Neural progenitor cell (in vitro differentiated cells): ENCODE data around the gene TPD52L2.

Experiments used
- CTCF ChIP-seq: fragments of 200-600 bp; sonication (generic); IDR thresholded peaks from 2 replicates; pipeline ENCODE4 v1.5.1; 2017; ENCODE audit warnings: antibody characterized with exemption, mild to moderate bottlenecking
- EZH2 ChIP-seq: fragments of 200-600 bp; sonication (generic); IDR thresholded peaks from 2 replicates; pipeline ENCODE4 v1.6.1; 2017; ENCODE audit warnings: antibody characterized with exemption, mild to moderate bottlenecking, moderate library complexity
- EZH2phosphoT487 ChIP-seq: fragments of 200-600 bp; sonication (generic); IDR thresholded peaks from 2 replicates; pipeline ENCODE4 v1.6.1; 2017; ENCODE audit warnings: antibody characterized with exemption

DNA sequence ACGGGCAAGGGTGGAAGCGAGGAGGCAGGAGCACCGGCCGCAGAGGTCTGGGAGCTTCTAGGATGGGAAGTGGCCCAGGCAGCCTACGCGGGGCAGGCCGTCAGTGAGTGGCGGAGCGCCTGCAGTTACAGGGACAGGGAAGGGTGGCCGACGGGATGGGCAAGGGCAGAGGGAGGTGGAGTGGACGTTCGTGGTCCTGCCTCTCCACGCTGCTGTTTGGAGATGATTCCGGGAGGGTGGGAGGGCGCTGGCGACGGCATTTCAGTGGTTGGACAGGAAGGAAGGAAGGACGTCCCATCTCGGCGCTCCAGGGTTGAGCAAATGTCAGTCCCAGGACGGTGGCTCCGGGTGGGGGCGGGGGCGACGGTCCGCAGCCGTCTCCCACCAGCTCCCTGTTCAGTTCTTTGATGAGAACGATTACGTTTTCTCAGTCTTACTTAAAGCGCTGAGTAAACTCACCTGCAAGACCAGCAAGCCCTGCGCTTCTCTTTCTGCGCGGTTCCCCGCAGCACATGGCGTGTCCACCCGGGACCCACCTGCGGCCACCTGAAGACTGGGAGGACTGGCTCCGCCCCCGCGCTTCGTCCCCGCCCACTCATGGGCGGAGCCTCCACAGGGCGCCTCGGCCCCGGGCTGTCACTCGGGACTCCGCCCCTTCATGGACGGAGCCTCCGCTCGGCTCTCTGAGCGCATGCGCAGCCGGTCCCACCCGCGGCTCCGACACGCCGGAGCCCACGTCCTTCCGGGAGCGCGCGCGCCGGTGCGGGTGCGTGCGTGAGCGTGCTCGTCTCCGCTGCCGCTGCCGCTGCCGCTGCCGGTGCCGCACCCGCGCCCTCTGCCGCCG lies 29.5 kb downstream of the TPD52L2 start, which contains the start of gene DNAJC5:
- TF ChIP-seq CTCF (no peak), EZH2 (no peak), EZH2phosphoT487 (no peak)
